Ectodermal cell (in vitro differentiated cells): ENCODE data around the gene CHST11.

Experiments used
- H3K27ac ChIP-seq: 2 replicates; pipeline ENCODE4 v1.7.0; 2013; ENCODE audit warnings: mild to moderate bottlenecking, low read depth, low read length; ENCODE audit not compliant: insufficient read depth, poor library complexity, severe bottlenecking
- H3K27me3 ChIP-seq: 2 replicates; pipeline ENCODE4 v1.7.0; 2013; ENCODE audit warnings: mild to moderate bottlenecking, low read length; ENCODE audit not compliant: insufficient read depth, control insufficient read depth, poor library complexity, severe bottlenecking
- H3K36me3 ChIP-seq: one replicate; pipeline ENCODE4 v1.7.0; 2013; ENCODE audit warnings: low read length; ENCODE audit not compliant: control insufficient read depth, insufficient read depth
- H3K4me1 ChIP-seq: one replicate; pipeline ENCODE4 v1.7.0; 2013; ENCODE audit warnings: low read length; ENCODE audit not compliant: control insufficient read depth, insufficient read depth
- H3K4me3 ChIP-seq: 2 replicates; pipeline ENCODE4 v1.7.0; 2013; ENCODE audit warnings: low read depth, low read length, control low read depth; ENCODE audit not compliant: insufficient read depth
- H3K9me3 ChIP-seq: 2 replicates; pipeline ENCODE4 v1.7.0; 2013; ENCODE audit warnings: mild to moderate bottlenecking, low read length, moderate library complexity; ENCODE audit not compliant: control insufficient read depth
- WGBS, 2 experiments: methylation state at CpG; one replicate each; pipeline ENCODE4 v1.1.7; 2013; ENCODE audit warnings: missing lambda C conversion rate in 2 of 2; 5-methylcytosine and 5-hydroxymethylcytosine counted together

The CHST11 gene

GRCh38 chr12:104577581-104577981, 120.8 kb downstream of the CHST11 start:
- no peaks in the 10 kb centered on the region for H3K27me3 ChIP-seq
- H3K27ac ChIP-seq = no peak overlapping the region
- no peak overlapping the region for H3K4me3 ChIP-seq
- H3K9me3 ChIP-seq = no peaks in the 10 kb centered on the region
- WGBS, 2 experiments = 90% methylated on average over 6 of the region's 6 CpGs
- H3K36me3 ChIP-seq = no peaks in the 10 kb centered on the region
- H3K4me1 ChIP-seq = no peaks in the 10 kb centered on the region

- Histone ChIP-seq H3K4me1 (no peaks in the 10 kb centered on the region), H3K4me3 (no peak overlapping the region), H3K27me3 (no peaks in the 10 kb centered on the region), H3K9me3 (no peaks in the 10 kb centered on the region), H3K36me3 (no peaks in the 10 kb centered on the region), H3K27ac (no peak overlapping the region)
- whole genome bisulfite sequencing, 2 experiments = 82 to 87% methylated on average over 6 of the region's 6 CpGs
Observed at GRCh38 chr12:104578453-104578852, 121.7 kb downstream of the CHST11 start.

- H3K27me3 ChIP-seq = no peaks in the 10 kb centered on the region
- H3K4me1 ChIP-seq = no peaks in the 10 kb centered on the region
- H3K27ac ChIP-seq = no peak overlapping the region
- WGBS, 2 experiments = 63 to 68% methylated on average over 6 to 7 of the region's 7 CpGs
- no peak overlapping the region for H3K4me3 ChIP-seq
- H3K9me3 ChIP-seq = no peaks in the 10 kb centered on the region
- H3K36me3 ChIP-seq = no peaks in the 10 kb centered on the region
Observed at GRCh38 chr12:104579718-104580495, 123.2 kb downstream of the CHST11 start.

GRCh38 chr12:104581005-104581570, 124.3 kb downstream of the CHST11 start:
- no peak overlapping the region for H3K4me3 ChIP-seq
- no peaks in the 10 kb centered on the region for H3K36me3 ChIP-seq
- WGBS, 2 experiments = 91 to 98% methylated on average over 2 of the region's 2 CpGs
- no peaks in the 10 kb centered on the region for H3K9me3 ChIP-seq
- H3K4me1 ChIP-seq = no peaks in the 10 kb centered on the region
- no peaks in the 10 kb centered on the region for H3K27me3 ChIP-seq
- H3K27ac ChIP-seq = no peak overlapping the region

GRCh38 chr12:104582739-104583138, 126.0 kb downstream of the CHST11 start:
- Histone ChIP-seq H3K27ac (no peak overlapping the region), H3K27me3 (no peaks in the 10 kb centered on the region), H3K36me3 (no peaks in the 10 kb centered on the region), H3K4me3 (no peak overlapping the region), H3K4me1 (no peaks in the 10 kb centered on the region), H3K9me3 (no peaks in the 10 kb centered on the region)
- WGBS, 2 experiments = 92 to 95% methylated on average over 4 of the region's 4 CpGs

- no peaks in the 10 kb centered on the region for H3K36me3 ChIP-seq
- H3K4me1 ChIP-seq = no peaks in the 10 kb centered on the region
- 78 to 84% methylated on average over 4 of the region's 4 CpGs for WGBS, 2 experiments
- no peaks in the 10 kb centered on the region for H3K27me3 ChIP-seq
- no peaks in the 10 kb centered on the region for H3K9me3 ChIP-seq
- no peak overlapping the region for H3K27ac ChIP-seq
- H3K4me3 ChIP-seq = no peak overlapping the region
Observed at GRCh38 chr12:104583301-104583700, 126.6 kb downstream of the CHST11 start.

- H3K4me1 ChIP-seq = no peaks in the 10 kb centered on the region
- H3K27ac ChIP-seq = no peak overlapping the region
- no peaks in the 10 kb centered on the region for H3K36me3 ChIP-seq
- H3K4me3 ChIP-seq = no peak overlapping the region
- H3K9me3 ChIP-seq = no peaks in the 10 kb centered on the region
- H3K27me3 ChIP-seq = no peaks in the 10 kb centered on the region
- 96 to 99% methylated on average over 4 of the region's 4 CpGs for WGBS, 2 experiments
Observed at GRCh38 chr12:104585448-104586055, 128.8 kb downstream of the CHST11 start.

GRCh38 chr12:104586351-104586919, 129.7 kb downstream of the CHST11 start:
- Histone ChIP-seq H3K4me3 (no peak overlapping the region), H3K36me3 (no peaks in the 10 kb centered on the region), H3K4me1 (no peaks in the 10 kb centered on the region), H3K27ac (no peak overlapping the region), H3K27me3 (no peaks in the 10 kb centered on the region), H3K9me3 (no peaks in the 10 kb centered on the region)
- 70 to 78% methylated on average over 7 of the region's 7 CpGs for WGBS, 2 experiments

- Histone ChIP-seq H3K27me3 (no peaks in the 10 kb centered on the region), H3K9me3 (no peaks in the 10 kb centered on the region), H3K4me1 (no peaks in the 10 kb centered on the region), H3K4me3 (no peak overlapping the region), H3K27ac (no peak overlapping the region), H3K36me3 (no peaks in the 10 kb centered on the region)
- WGBS, 2 experiments = 95 to 96% methylated on average over 11 of the region's 11 CpGs
Observed at GRCh38 chr12:104588047-104588920, 131.5 kb downstream of the CHST11 start.
